SJSA1 (cell line): ENCODE results near the gene MECP2. TPM values are rescaled to one million over a fixed set of nuclear protein-coding genes. Genes with fewer than 3 reads are reported as not detected.

Source experiments
- DNase-seq, 2 experiments: peaks; one replicate each; pipeline ENCODE4 v3.0.0-alpha.2; 2015 to 2020; ENCODE audit warnings: low spot score in 2 of 2, low read depth in 1 of 2
- H3K27ac ChIP-seq: fragments of 250-450 bp; sonication (Bioruptor Pico); 2 replicates; pipeline ENCODE4 v1.5.1; 2020; ENCODE audit warnings: mild to moderate bottlenecking, moderate library complexity
- H3K27me3 ChIP-seq: fragments of 250-450 bp; sonication (Bioruptor Pico); replicated peaks from 2 replicates; pipeline ENCODE4 v1.5.1; 2020; ENCODE audit warnings: mild to moderate bottlenecking, moderate library complexity
- H3K36me3 ChIP-seq: fragments of 250-450 bp; sonication (Bioruptor Pico); 2 replicates; pipeline ENCODE4 v1.5.1; 2020; ENCODE audit warnings: mild to moderate bottlenecking
- H3K4me1 ChIP-seq: fragments of 250-450 bp; sonication (Bioruptor Pico); replicated peaks from 2 replicates; pipeline ENCODE4 v1.6.1; 2021; ENCODE audit warnings: mild to moderate bottlenecking
- H3K4me3 ChIP-seq: fragments of 250-450 bp; sonication (Bioruptor Pico); 2 replicates; pipeline ENCODE4 v1.5.1; 2020; ENCODE audit warnings: mild to moderate bottlenecking
- H3K9me3 ChIP-seq: fragments of 250-450 bp; sonication (Bioruptor Pico); replicated peaks from 2 replicates; pipeline ENCODE4 v1.5.1; 2020; ENCODE audit warnings: mild to moderate bottlenecking
- total RNA-seq: library from RNA; depleted of rRNA; stranded (reverse); fragments of >200 nt; shearing (Covaris generic); gene quantifications from 2 replicates; pipeline ENCODE4 v1.2.3, GENCODE V29; 2014

MECP2 gene
- total RNA-seq, 1 experiment from 2014 or later, result 26.0 TPM

GRCh38 chrX:154046940-154047610 is 50.4 kb downstream of the MECP2 start:
- H3K36me3 ChIP-seq, result peaks cover 4% of the 10 kb centered on the region
- H3K27ac ChIP-seq, result peak overlapping the region; percentile 27; the same call in 1 of the 2 replicates
- peaks cover 17% of the 10 kb centered on the region for H3K4me1 ChIP-seq
- no peak for DNase-seq
- H3K27me3 ChIP-seq, result no peaks in the 10 kb centered on the region
- H3K4me3 ChIP-seq, result no peak overlapping the region
- H3K9me3 ChIP-seq, result no peaks in the 10 kb centered on the region

GRCh38 chrX:154046031-154046781 is 51.3 kb downstream of the MECP2 start:
- no peak overlapping the region for H3K4me3 ChIP-seq
- H3K9me3 ChIP-seq, result no peaks in the 10 kb centered on the region
- H3K4me1 ChIP-seq, result peaks cover 17% of the 10 kb centered on the region
- no peaks in the 10 kb centered on the region for H3K27me3 ChIP-seq
- peaks cover 4% of the 10 kb centered on the region for H3K36me3 ChIP-seq
- peak overlapping the region; percentile 27; the same call in 1 of the 2 replicates for H3K27ac ChIP-seq
- DNase-seq, result peak; percentile 45 to 48

GRCh38 chrX:154044091-154044490 is 53.4 kb downstream of the MECP2 start:
- no peaks in the 10 kb centered on the region for H3K36me3 ChIP-seq
- H3K4me3 ChIP-seq, result no peak overlapping the region
- DNase-seq, result no peak
- no peaks in the 10 kb centered on the region for H3K9me3 ChIP-seq
- H3K4me1 ChIP-seq, result peaks cover 17% of the 10 kb centered on the region
- H3K27ac ChIP-seq, result no peak overlapping the region
- no peaks in the 10 kb centered on the region for H3K27me3 ChIP-seq

- Histone ChIP-seq H3K4me3 (no peak overlapping the region), H3K27me3 (no peaks in the 10 kb centered on the region), H3K36me3 (no peaks in the 10 kb centered on the region), H3K27ac (no peak overlapping the region), H3K4me1 (peaks cover 17% of the 10 kb centered on the region), H3K9me3 (no peaks in the 10 kb centered on the region)
- DNase-seq, result no peak
Observed at GRCh38 chrX:154043003-154043763, 54.3 kb downstream of the MECP2 start.

GRCh38 chrX:154040863-154041262 is 56.7 kb downstream of the MECP2 start:
- no peak for DNase-seq
- Histone ChIP-seq H3K4me1 (peaks cover 2% of the 10 kb centered on the region), H3K27me3 (no peaks in the 10 kb centered on the region), H3K9me3 (no peaks in the 10 kb centered on the region), H3K36me3 (no peaks in the 10 kb centered on the region), H3K27ac (no peak overlapping the region), H3K4me3 (no peak overlapping the region)

GRCh38 chrX:154040307-154040756 is 57.2 kb downstream of the MECP2 start:
- Histone ChIP-seq H3K27ac (no peak overlapping the region), H3K4me1 (no peaks in the 10 kb centered on the region), H3K9me3 (no peaks in the 10 kb centered on the region), H3K4me3 (no peak overlapping the region), H3K27me3 (no peaks in the 10 kb centered on the region), H3K36me3 (no peaks in the 10 kb centered on the region)
- DNase-seq, result no peak

GRCh38 chrX:154039577-154039976 is 57.9 kb downstream of the MECP2 start:
- no peak for DNase-seq
- H3K27me3 ChIP-seq, result no peaks in the 10 kb centered on the region
- no peaks in the 10 kb centered on the region for H3K36me3 ChIP-seq
- no peaks in the 10 kb centered on the region for H3K4me1 ChIP-seq
- no peak overlapping the region for H3K4me3 ChIP-seq
- H3K9me3 ChIP-seq, result no peaks in the 10 kb centered on the region
- no peak overlapping the region for H3K27ac ChIP-seq

GRCh38 chrX:154038656-154039055 is 58.9 kb downstream of the MECP2 start:
- Histone ChIP-seq H3K27ac (no peak overlapping the region), H3K27me3 (no peaks in the 10 kb centered on the region), H3K4me3 (no peak overlapping the region), H3K4me1 (no peaks in the 10 kb centered on the region), H3K9me3 (no peaks in the 10 kb centered on the region), H3K36me3 (no peaks in the 10 kb centered on the region)
- DNase-seq, result no peak

GRCh38 chrX:154037754-154038153 is 59.8 kb downstream of the MECP2 start:
- Histone ChIP-seq H3K9me3 (no peaks in the 10 kb centered on the region), H3K27me3 (no peaks in the 10 kb centered on the region), H3K36me3 (no peaks in the 10 kb centered on the region; the same call in 1 of the 2 replicates), H3K27ac (no peak overlapping the region), H3K4me3 (no peak overlapping the region), H3K4me1 (no peaks in the 10 kb centered on the region)
- no peak for DNase-seq

GRCh38 chrX:154036513-154036912 is 61.0 kb downstream of the MECP2 start:
- no peak overlapping the region for H3K27ac ChIP-seq
- no peak overlapping the region for H3K4me3 ChIP-seq
- no peak for DNase-seq
- peaks cover 6% of the 10 kb centered on the region; the same call in 1 of the 2 replicates for H3K36me3 ChIP-seq
- no peaks in the 10 kb centered on the region for H3K9me3 ChIP-seq
- H3K27me3 ChIP-seq, result no peaks in the 10 kb centered on the region
- H3K4me1 ChIP-seq, result no peaks in the 10 kb centered on the region

- no peaks in the 10 kb centered on the region for H3K4me1 ChIP-seq
Observed at GRCh38 chrX:154033848-154034247, 63.7 kb downstream of the MECP2 start.

GRCh38 chrX:154032653-154033052 is 64.9 kb downstream of the MECP2 start:
- H3K27ac ChIP-seq, result no peak overlapping the region
- H3K4me1 ChIP-seq, result no peaks in the 10 kb centered on the region
- H3K9me3 ChIP-seq, result no peaks in the 10 kb centered on the region
- H3K27me3 ChIP-seq, result no peaks in the 10 kb centered on the region
- peaks cover 10% of the 10 kb centered on the region; the same call in 1 of the 2 replicates for H3K36me3 ChIP-seq
- H3K4me3 ChIP-seq, result no peak overlapping the region
- DNase-seq, result no peak

More at GRCh38 chrX:154033848-154034247, 63.7 kb downstream of the MECP2 start:
- Histone ChIP-seq H3K36me3 (peaks cover 10% of the 10 kb centered on the region; the same call in 1 of the 2 replicates), H3K9me3 (no peaks in the 10 kb centered on the region), H3K4me3 (no peak overlapping the region), H3K27ac (no peak overlapping the region), H3K27me3 (no peaks in the 10 kb centered on the region)
- DNase-seq, result no peak

GRCh38 chrX:154032160-154032559 is 65.4 kb downstream of the MECP2 start:
- Histone ChIP-seq H3K27ac (no peak overlapping the region), H3K36me3 (peaks cover 10% of the 10 kb centered on the region; the same call in 1 of the 2 replicates), H3K4me1 (no peaks in the 10 kb centered on the region), H3K9me3 (no peaks in the 10 kb centered on the region), H3K27me3 (no peaks in the 10 kb centered on the region), H3K4me3 (no peak overlapping the region)
- no peak for DNase-seq
